HuH-7.5 (cell line): ENCODE measurements around the gene TMEM117.
"Not testable (repeated sequence)": the region's sequence is repeated elsewhere in the genome, so short reads cannot be mapped to it uniquely, and the experiment has no call there.

Experiments
- DNase-seq: peaks from one replicate; pipeline ENCODE4 v3.0.0; 2011; ENCODE audit warnings: low spot score

Gene TMEM117

DNA sequence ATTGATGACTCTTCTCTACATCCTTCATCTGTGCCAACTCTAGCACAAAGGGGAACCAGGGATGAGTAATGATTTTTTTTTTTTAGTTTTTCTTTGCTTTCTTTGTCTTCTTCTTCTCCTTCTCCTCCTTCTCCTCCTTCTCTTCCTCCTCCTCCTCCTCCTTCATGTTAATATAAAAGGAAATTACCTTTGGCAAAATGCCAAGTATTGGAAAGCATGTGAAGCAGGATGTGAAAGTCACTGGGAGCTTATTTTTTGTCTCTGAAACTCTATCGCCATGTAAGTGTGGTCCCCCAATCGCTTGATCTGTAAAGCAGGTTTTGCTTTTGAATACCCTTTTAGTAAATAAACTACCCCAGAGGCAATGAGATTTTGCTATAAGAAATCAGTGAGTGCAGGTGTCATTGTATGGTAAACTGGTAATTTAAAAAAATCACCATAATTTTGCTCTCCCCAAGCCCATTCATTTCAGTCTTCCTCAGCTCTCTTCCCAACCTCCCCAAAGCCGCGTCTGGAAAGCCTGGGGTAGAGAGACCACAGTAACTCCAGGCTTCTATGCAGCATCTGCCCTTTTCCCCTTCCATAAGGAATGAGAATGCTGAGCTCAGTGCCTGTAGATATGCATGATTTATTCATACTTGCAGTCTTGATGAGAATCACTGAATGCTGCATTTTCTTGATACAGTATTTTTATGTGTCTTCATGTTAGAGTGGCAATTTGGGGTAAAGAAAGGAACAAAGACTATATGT is 388.7 kb downstream of the TMEM117 start:
- DNase-seq: no peak

DNA sequence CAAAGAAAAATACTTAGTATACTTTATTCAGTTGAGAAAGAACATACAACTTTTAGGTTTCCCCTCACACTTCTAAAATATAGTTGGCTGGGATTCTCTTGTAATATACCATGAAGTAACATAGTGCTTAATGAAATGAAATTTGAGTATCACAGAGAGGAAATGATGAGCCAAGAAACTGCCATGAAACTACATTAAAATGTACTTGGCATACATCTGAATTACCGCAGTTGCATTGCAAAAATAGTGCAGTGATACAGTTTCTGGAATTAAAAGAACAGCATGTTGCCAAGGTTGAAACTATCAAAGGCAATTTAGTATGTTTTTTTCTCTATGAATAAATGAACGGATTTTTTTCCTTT is 389.2 kb downstream of the TMEM117 start:
- DNase-seq: no peak

DNA sequence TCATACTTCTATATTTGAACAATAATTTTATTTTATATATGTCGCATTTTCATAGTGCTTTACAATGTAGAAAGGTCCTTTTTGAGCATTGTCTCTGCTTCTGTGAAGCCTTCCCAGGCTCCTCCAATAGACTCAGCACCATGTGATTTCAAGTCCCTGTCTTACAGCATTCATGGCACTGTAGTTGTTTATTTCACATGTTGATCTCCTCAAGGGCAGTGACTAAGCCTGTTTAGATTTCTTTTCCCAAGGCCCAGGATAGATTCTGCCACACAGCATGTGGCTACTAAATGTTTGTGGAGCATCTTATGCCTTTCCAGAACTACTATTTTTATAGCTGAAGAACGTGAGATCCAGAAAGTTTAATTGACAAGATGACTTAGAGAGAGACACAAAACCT is 391.7 kb downstream of the TMEM117 start:
- DNase-seq: no peak

DNA sequence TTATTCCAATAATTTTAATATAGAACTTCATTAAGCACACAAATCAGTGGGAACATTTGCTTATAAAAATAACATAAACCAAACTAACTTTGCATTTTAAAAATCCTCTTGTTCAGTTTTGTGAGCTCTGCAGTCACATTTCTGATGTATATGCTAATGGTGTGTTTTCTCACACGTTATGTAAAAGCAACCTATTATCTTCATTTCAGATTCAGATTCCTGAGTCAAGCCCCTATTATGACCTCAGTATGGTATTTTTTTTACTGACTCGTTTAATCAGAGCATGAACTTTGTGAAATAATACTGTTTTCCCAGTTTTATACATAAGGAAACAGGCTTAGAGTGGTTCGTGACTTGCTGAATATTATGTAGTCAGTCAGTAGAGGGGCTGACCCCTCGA is 394.0 kb downstream of the TMEM117 start:
- no peak for DNase-seq

DNA sequence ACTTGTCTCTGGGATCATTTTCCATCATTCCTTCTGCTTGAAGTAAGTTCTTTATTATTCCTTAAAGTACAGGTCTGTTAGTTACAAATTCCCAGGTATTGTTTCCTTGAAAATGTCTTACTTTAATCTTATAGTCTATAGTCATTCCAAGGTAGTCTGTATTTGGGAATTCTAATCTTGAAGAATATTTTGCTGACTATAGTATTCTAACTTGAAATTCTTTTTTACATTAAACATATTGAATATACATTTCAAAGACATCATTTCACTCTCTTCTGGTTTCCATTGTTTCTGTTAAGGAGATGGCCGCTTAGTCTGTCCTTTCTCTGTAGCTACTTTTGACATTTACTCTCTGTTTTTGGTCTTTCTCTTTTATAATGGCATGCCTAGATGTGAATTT is 399.8 kb downstream of the TMEM117 start:
- DNase-seq: no peak

DNA sequence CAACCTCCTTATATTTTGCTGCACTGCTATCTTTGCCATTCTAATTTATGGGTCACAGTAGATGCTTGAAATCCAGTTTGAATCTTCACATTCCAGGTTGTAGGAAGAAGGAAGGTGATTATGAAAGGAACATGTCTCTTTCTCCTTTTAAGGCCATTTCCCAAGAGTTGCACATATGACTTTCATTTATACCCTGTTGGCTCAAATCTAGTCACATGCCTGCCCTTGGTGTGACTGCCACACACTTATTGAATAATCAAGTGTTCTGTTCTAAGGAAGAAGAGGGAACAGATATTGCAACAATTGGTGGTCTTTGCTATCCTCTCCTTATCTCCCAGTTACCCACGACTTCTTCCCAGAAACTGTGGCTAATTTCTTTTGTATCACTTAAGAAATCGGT is 404.3 kb downstream of the TMEM117 start:
- DNase-seq: no peak

DNA sequence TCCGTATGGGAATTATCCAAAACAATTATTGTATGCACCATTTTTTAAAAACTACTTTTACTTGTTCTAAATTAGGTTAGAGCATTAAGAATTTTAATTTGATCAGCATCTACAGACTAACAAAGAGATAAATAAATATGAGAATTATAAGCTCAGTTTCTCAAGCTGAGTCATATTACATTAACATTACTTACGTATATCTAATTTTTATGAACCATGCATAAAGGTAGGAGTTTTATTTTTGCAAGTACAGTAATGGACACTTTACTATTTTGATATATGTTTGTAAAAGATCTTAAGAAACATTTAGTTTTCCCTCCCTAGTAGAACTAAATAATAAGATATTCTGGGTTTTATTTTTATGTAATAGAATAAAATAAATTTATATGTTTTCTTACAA is 410.1 kb downstream of the TMEM117 start:
- no peak for DNase-seq

DNA sequence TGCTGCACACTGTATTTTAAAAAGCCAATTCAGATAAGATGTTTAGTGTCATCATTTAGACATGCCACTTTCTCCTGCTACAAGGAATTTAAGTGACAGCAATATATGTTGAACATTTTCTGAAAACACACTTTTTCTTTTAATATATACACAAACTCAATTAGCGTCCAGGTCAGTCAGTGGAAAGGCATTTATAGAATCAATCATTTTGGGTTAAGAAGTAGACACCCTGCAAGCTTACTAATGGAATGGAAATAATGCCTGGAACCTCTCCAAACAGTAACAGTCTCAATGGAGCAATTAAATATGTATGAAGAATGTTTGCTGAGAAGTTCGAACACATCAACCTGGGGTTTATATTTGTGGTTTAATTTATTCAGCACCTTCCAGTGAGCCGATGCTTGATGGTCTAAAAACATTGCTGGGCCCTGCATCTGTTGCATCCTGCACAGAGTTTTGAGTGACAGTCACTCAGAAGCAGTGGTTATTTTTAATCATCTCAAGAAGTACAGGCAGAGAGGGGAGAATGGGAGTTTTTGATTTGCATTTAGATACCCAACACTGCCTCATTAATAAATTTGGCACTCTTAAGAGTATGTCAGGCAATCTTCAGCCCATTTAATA is 410.7 kb downstream of the TMEM117 start:
- DNase-seq: no peak

DNA sequence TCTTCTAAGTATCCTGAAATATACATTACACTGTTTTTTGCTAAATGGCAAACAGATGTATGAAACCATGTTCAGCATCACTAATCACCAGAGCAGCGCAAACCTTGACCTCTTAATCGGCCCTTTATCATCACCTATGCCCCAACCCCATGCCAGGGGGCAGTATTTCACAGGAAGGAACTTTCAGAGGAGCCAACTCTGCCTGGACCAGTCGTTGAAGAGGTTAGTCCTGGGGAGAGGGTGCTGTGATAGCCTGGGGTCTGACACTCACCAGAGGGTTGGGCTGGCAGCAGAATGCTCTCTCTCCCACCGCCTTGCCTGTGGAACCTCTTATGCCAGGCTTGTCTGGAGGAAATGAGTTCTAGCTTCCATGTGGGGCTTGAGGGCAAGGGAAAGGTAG is 411.7 kb downstream of the TMEM117 start:
- no peak for DNase-seq

DNA sequence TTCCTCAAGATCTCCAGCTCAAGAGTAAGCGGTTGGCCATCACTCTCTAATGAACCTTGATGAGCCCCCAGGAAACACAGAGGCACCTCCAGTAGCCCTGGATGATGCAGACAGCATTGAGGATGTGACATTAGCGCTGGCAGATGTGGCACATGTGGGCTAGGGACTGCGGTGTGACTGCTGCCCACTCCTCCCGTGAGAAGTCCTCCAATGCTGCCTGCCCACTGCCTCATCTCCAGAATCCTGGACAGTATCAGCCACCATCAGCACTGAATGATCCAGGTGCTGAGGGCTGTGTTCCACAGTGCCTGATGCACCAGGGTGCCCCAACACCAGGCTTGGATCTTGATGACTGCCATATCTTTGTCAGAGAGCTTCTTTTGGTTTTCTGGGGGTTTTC is 412.6 kb downstream of the TMEM117 start:
- no peak for DNase-seq

DNA sequence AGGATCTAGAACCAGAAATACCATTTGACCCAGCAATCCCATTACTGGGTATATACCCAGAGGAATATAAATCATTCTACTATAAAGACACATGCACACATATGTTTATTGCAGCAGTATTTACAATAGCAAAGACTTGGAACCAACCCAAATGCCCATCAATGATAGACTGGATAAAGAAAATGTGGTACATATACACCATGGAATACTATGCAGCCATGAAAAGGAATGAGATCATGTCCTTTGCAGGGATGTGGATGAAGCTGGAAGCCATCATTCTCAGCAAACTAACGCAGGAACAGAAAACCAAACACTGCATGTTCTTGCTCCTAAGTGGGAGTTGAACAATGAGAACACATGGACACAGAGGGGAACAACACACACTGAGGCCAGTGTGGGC is 414.6 kb downstream of the TMEM117 start:
- not testable (repeated sequence) for DNase-seq

DNA sequence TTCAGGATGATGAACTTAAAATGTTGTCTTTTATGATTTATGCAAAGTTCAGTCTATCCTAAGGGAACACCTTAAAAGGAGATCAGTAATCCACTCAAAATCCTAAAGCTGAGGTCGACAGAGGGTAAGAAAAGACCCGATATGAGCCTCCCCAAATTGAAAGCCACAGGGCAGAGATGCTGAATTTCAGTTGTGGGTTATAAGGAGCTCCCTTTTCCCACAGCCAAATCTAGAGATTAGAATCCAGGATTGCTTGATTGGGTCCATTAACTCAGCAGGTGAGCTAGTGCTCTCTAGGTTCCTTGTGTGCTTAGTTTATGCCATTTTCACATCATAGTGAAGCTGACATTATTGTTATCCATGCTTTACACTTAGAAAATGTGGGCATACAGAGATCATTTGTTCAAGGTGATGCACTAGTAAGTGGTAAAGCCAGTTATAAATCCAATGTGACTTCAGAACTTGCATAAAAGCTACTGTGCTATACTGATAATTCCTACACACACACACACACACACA is 417.5 kb downstream of the TMEM117 start:
- no peak for DNase-seq

DNA sequence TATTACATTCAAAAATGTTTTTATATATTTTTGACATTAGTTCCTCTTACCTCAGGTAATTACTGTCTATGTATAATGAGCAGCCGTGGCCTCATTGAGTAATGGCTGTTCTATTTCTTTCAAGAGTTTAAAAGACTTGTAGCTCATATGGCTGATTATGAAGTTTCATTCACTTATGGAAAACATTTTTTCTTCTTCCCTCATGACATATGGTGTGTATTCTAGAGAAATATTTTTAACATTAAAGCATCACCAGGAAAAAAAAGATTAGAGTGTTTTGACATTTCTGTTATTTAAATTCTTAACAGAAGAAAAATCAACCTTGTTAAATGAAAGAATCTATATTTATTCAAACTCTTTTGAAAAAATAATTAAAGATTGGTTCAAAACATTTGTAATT is 422.4 kb downstream of the TMEM117 start:
- DNase-seq: no peak

DNA sequence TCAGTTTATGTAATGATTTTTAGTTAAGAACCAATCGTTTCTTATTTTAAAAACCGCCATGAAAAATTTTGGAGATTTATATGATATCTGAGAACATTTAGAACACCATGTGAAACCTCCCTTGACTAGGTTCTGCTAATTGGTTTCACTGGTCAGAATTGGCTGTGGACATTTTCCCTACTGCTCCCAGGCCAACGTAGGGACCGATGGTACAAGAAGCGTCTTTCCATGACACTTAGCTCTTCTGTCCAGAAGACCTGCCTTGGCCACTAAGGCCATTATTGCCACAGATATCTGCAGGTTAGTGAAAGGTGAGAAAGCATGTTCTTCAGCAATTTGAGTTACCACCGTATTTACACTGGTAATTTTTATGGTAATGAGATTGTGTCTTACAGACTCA is 424.0 kb downstream of the TMEM117 start:
- no peak for DNase-seq

DNA sequence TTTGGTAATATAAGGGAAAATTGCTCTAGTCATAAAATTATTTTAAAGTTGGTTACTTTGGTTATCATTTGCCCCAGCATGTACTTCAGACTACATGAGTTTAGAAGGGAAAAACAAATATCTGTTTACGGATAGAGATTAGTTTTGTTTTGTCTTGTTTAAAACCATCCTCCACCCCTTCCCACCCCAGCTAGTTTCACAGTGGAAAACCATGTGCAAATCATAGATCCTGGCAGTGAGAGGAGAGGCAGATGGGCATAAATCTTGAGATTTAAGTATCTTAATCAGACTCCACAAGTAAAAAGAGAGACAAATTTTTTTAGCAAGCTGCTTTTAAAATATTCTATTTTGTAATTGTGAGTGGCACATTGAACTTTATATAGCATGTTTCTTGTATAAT is 424.7 kb downstream of the TMEM117 start:
- DNase-seq: no peak

DNA sequence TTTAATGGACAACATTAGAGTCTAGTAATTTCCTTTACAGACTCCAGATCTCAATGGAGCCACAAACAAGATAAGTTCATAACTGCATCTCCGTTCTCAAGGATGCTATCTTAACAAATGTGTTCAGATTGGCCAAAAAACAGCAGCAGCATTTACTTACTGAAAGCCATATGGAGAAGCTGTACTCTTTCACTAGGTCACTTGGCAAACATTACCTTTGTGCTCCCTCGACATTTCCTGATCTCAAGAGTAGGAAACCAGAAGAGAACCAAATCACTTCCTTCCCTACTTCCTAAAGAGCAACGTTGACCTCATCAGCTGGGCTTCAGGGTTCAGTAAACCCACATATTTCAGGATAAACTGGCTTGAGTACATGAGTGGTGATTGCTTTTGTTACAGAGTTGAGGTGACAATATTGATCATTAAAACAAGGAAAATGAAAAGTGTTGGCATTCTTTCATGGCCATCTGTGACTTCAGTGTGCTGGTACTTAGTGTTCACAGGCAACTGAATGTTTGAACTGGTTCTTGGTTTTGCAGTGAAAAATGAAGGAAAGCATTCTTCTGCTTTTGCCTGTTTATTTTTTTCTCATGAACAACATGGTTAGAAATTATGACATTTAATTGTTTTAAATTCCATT is 449.6 kb downstream of the TMEM117 start:
- no peak for DNase-seq

DNA sequence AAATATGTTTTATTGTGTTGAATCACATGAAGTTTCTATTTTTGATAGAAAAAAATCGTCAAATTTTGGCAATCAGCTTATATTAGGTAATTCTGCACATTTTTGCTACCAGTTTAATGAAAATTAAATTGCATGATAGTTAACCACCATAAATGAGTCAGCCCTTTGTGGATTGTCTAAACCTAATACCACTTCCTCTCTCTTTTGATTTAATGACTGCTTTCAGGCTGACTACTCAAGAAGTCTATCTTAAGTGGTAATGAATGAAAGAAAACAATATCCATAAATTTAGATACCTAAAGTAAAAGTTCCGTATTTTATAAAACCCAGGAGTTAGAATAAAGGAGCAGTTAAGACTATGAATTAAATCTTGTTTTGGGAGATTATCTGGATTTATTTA is 450.5 kb downstream of the TMEM117 start:
- DNase-seq: no peak

DNA sequence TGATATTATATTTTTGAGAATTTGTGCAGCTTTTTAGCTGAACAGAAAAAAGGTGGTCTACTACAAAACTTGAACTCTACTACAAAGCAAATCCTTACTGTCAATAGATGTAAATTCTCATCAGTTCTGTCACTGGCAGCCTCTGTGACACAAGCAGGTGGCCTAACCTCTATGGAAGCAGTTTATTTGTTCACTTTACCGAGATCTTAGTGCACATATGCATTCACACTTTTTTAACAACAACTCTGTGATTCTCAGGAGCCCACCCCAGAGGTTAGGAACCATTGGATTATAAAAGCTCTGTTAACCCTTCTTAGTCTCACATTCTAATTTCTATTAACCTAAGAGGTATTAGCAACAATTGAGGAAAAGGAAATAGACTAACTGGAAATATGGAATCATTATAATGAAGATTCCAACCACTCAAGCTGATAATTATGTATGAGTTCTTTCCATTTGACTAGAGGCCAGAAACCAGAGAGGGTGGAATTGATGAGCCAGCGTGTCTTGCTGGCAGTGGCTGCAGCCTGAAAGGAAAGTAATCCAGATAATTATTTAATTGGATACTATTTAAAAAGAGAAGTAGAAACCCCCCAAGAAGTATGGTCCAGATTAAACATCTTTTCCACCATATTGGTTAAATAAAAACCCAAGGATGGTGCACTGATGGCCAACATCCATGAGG is 451.1 kb downstream of the TMEM117 start:
- no peak for DNase-seq

DNA sequence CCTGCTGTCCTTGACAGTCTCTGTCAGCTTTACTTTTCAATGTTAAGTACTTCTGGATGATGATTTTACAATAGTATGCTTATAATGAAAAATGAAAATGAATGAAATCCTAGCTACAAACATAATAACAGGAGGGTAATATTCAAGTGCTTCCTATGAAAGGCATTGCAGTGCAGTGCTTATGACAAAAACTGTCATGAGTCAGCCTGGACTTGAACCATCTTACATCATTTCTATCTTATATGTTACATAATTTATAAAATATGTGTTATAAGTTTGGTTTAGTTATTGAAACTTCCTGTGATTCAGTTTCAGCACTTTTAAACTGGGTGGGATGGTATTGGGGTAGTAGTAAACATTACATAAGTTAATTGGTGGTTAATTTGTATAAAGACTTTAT is 451.7 kb downstream of the TMEM117 start:
- DNase-seq: no peak

DNA sequence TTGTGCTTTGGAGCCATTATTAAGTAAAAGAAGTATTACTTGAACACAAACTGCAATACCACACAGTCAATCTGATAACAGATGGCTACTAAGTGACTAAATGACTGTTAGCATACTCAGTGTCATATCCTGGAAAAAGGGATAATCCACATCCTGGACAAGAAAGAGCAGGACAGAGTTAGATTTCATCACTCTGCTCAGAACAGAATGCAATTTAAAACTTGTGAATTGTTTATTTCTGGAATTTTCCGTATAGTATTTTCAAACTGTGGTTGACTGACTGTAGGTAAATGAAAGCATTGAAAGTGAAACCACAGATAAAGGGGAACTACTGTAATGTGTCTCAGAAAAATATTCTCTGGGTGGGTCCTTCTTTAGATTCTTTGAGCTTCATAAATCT is 458.8 kb downstream of the TMEM117 start:
- DNase-seq: no peak

DNA sequence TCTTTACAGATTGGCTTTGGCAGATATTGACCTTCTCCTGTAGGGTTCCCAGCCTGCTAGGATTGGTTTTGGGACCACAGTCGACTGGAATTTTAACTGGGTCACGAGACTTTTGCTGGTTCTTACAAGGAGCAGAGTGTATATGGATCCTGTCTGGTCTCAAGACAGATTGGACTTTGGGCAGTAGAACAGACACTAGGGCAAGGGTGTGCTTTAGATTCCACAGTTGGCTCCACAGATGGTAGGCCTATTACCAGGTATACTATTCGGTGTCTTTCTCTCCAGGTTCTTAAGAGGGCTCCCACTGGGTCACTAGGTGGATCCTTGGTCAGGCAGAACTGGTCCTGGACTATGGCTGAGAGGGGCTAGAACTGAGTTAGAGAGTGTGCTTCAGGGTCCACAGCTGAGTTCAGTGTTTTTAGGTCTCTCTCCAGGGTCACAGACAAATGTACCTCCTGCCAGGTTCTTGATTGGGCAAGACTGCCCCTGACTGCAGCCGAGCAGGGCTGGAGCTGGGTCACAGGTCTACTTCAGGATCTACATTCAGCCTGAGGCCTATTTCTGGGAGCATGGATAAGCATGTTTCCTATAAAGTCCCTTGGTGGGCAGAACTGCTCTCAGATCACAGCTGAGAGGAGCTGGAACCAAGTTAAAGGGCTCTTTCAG is 460.2 kb downstream of the TMEM117 start:
- DNase-seq: no peak

DNA sequence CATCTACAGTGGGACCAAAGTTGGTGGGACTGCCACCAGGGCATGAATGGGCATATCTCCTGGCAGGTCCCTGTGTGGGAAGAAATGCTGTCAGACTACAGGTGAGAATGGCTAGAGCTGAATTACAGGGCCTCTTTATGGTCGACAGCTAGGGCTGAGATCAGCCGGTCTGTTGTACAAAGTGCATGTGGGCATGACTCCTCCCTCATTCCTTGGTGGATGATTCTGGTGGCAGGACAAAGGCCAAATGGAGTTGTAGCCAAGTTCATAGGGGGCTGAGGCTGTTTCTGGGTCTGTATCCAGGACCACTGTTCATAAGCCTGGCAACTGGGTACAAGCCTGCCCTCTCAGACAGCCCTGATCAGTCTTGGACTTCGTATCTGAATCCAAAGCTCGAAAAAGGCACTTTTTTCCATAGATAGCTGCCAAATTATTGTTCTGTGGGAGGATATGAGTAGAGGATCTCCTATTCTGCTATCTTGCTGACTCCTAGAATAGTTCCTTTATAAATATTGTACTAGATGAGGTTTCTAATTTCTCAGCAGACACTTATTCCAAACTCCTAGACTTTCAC is 460.8 kb downstream of the TMEM117 start:
- DNase-seq: peak; percentile 26
